GM18870 (cell line): ENCODE results near the gene PPTC7.
A peak's percentile ranks its signal among the peaks of the same experiment; 100 is the strongest.
"Not testable (repeated sequence)": the region's sequence is repeated elsewhere in the genome, so short reads cannot be mapped to it uniquely, and the experiment has no call there.

Experiments used
- ATAC-seq: cut with Tn5 transposase; IDR thresholded peaks from one replicate; pipeline ENCODE4 v1.9.1; 2021; ENCODE audit warnings: moderate library complexity; ENCODE audit not compliant: unreplicated experiment

PPTC7 gene

GRCh38 chr12:110587102-110587501, 4.0 kb upstream of the PPTC7 start:
- not testable (repeated sequence) for ATAC-seq

GRCh38 chr12:110585231-110585799, 2.2 kb upstream of the PPTC7 start:
- ATAC-seq: no peak

GRCh38 chr12:110582276-110583136, 612 bp downstream of the PPTC7 start:
- ATAC-seq: peak; percentile 25

- no peak for ATAC-seq
These were observed 1.2 kb downstream of the PPTC7 start for GRCh38 chr12:110581931-110582275.

- no peak for ATAC-seq
These were observed 3.4 kb downstream of the PPTC7 start for GRCh38 chr12:110579535-110580253.

GRCh38 chr12:110578694-110579534, 4.2 kb downstream of the PPTC7 start:
- ATAC-seq: peak; percentile 3

- peak; percentile 34 for ATAC-seq
These were observed 5.0 kb downstream of the PPTC7 start for GRCh38 chr12:110577864-110578693.

GRCh38 chr12:110576504-110576903, 6.6 kb downstream of the PPTC7 start:
- no peak for ATAC-seq

GRCh38 chr12:110575326-110575725, 7.8 kb downstream of the PPTC7 start:
- no peak for ATAC-seq

GRCh38 chr12:110574717-110575230, 8.3 kb downstream of the PPTC7 start:
- ATAC-seq: not testable (repeated sequence)

GRCh38 chr12:110574044-110574443, 9.1 kb downstream of the PPTC7 start:
- no peak for ATAC-seq

GRCh38 chr12:110570798-110571197, 12.3 kb downstream of the PPTC7 start:
- ATAC-seq: not testable (repeated sequence)

- ATAC-seq: not testable (repeated sequence)
These were observed 13.3 kb downstream of the PPTC7 start for GRCh38 chr12:110569838-110570237.

- ATAC-seq: no peak
These were observed 14.4 kb downstream of the PPTC7 start for GRCh38 chr12:110568752-110569151.

- ATAC-seq: no peak
These were observed 16.1 kb downstream of the PPTC7 start for GRCh38 chr12:110566993-110567392.

- ATAC-seq: no peak
These were observed 16.9 kb downstream of the PPTC7 start for GRCh38 chr12:110565894-110566871.

- ATAC-seq: no peak
These were observed 18.6 kb downstream of the PPTC7 start for GRCh38 chr12:110564471-110564991.

- no peak for ATAC-seq
These were observed 19.2 kb downstream of the PPTC7 start for GRCh38 chr12:110563702-110564470.
